ENCODE results near the gene MYLK. TPM values are rescaled to one million over a fixed set of nuclear protein-coding genes. Genes with fewer than 3 reads are reported as not detected.

Gene MYLK, protein sequence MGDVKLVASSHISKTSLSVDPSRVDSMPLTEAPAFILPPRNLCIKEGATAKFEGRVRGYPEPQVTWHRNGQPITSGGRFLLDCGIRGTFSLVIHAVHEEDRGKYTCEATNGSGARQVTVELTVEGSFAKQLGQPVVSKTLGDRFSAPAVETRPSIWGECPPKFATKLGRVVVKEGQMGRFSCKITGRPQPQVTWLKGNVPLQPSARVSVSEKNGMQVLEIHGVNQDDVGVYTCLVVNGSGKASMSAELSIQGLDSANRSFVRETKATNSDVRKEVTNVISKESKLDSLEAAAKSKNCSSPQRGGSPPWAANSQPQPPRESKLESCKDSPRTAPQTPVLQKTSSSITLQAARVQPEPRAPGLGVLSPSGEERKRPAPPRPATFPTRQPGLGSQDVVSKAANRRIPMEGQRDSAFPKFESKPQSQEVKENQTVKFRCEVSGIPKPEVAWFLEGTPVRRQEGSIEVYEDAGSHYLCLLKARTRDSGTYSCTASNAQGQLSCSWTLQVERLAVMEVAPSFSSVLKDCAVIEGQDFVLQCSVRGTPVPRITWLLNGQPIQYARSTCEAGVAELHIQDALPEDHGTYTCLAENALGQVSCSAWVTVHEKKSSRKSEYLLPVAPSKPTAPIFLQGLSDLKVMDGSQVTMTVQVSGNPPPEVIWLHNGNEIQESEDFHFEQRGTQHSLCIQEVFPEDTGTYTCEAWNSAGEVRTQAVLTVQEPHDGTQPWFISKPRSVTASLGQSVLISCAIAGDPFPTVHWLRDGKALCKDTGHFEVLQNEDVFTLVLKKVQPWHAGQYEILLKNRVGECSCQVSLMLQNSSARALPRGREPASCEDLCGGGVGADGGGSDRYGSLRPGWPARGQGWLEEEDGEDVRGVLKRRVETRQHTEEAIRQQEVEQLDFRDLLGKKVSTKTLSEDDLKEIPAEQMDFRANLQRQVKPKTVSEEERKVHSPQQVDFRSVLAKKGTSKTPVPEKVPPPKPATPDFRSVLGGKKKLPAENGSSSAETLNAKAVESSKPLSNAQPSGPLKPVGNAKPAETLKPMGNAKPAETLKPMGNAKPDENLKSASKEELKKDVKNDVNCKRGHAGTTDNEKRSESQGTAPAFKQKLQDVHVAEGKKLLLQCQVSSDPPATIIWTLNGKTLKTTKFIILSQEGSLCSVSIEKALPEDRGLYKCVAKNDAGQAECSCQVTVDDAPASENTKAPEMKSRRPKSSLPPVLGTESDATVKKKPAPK (N-terminal part only)
- 296 TPM for polyA plus RNA-seq
- long read RNA-seq, donor 1, full-length matches to known transcripts = 43 of 59 reads
- long read RNA-seq, donor 1, partial matches to known transcripts = 16 of 59 reads
- long read RNA-seq, donor 1, other reads (novel, unspliced or antisense) = 0 of 59 reads
- long read RNA-seq, donor 2, full-length matches to known transcripts = 122 of 131 reads
- long read RNA-seq, donor 2, partial matches to known transcripts = 9 of 131 reads
- long read RNA-seq, donor 2, other reads (novel, unspliced or antisense) = 0 of 131 reads
- long read RNA-seq, donor 3 = 0 reads
- long read RNA-seq, donor 4 = 0 reads
- long read RNA-seq, donor 5, full-length matches to known transcripts = 99 of 99 reads
- long read RNA-seq, donor 5, partial matches to known transcripts = 0 of 99 reads
- long read RNA-seq, donor 5, other reads (novel, unspliced or antisense) = 0 of 99 reads
- long read RNA-seq, donor 6, full-length matches to known transcripts = 180 of 205 reads
- long read RNA-seq, donor 6, partial matches to known transcripts = 25 of 205 reads
- long read RNA-seq, donor 6, other reads (novel, unspliced or antisense) = 0 of 205 reads
- long read RNA-seq, donor 7, full-length matches to known transcripts = 144 of 188 reads
- long read RNA-seq, donor 7, partial matches to known transcripts = 44 of 188 reads
- long read RNA-seq, donor 7, other reads (novel, unspliced or antisense) = 0 of 188 reads
- long read RNA-seq, donor 8, full-length matches to known transcripts = 191 of 208 reads
- long read RNA-seq, donor 8, partial matches to known transcripts = 17 of 208 reads
- long read RNA-seq, donor 8, other reads (novel, unspliced or antisense) = 0 of 208 reads
- long read RNA-seq, donor 9, full-length matches to known transcripts = 218 of 248 reads
- long read RNA-seq, donor 9, partial matches to known transcripts = 30 of 248 reads
- long read RNA-seq, donor 9, other reads (novel, unspliced or antisense) = 0 of 248 reads
- long read RNA-seq, donor 10, full-length matches to known transcripts = 156 of 195 reads
- long read RNA-seq, donor 10, partial matches to known transcripts = 39 of 195 reads
- long read RNA-seq, donor 10, other reads (novel, unspliced or antisense) = 0 of 195 reads
- long read RNA-seq, donor 11, full-length matches to known transcripts = 132 of 153 reads
- long read RNA-seq, donor 11, partial matches to known transcripts = 21 of 153 reads
- long read RNA-seq, donor 11, other reads (novel, unspliced or antisense) = 0 of 153 reads

DNA sequence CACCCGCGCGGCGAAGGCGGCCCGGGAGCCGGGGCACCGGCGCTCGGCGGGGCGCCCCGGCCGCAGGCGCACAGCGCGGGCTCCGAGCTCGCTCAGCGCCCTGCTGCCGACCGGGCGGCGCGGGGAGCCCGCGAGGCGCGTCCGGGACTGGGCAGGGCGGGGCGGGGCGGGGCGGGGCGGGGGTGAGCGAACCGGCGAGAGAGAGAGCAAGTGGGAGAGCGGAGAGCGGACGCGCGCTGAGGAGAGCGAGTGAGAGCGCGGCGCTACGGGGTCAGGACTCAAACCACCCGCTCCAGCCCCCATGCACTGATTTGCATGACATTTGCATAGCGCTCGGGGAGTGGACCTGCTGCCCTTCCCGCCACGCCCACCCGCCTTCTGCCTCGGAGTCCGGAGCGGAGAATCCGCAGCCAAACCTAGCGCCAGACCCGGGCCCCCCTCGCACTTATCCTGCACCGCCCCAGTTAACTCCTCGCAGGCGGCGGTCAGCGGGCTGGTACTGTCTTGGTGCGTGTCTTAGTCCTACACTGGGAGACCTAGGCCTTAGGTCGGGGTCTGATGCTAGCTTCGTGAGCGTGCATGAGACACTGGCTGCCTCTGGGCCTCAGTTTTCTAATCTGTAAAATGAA lies at the start of gene MYLK:
TSS of gene MYLK (minus strand) at position 130 of the 629 bp plus-strand sequence. CDS start 90,491 bp downstream, outside the sequence.
- H3K9me3 ChIP-seq (ENCODE audit: control insufficient read depth, low read depth, low read length) = no peaks in the 10 kb centered on the region
- H3K4me3 ChIP-seq (ENCODE audit: low read length) = peak within 1 kb of the TSS; percentile 30
- H3K27ac ChIP-seq (ENCODE audit: low read length) = no peak within 1 kb of the TSS
- H3K27me3 ChIP-seq (ENCODE audit: control insufficient read depth, insufficient read depth, low read length) = peaks cover 44% of the 10 kb centered on the region
- whole genome bisulfite sequencing (ENCODE audit: insufficient coverage, low lambda C conversion rate) = no CpG with 5 or more reads among the region's 70 CpGs
- no peaks in the 10 kb centered on the region for H3K36me3 ChIP-seq (ENCODE audit: control insufficient read depth, insufficient read depth, low read length)
- peaks cover 3% of the 10 kb centered on the region for H3K4me1 ChIP-seq (ENCODE audit: control insufficient read depth, insufficient read depth, low read length)
- peak; percentile 49 to 63 for DNase-seq

DNA sequence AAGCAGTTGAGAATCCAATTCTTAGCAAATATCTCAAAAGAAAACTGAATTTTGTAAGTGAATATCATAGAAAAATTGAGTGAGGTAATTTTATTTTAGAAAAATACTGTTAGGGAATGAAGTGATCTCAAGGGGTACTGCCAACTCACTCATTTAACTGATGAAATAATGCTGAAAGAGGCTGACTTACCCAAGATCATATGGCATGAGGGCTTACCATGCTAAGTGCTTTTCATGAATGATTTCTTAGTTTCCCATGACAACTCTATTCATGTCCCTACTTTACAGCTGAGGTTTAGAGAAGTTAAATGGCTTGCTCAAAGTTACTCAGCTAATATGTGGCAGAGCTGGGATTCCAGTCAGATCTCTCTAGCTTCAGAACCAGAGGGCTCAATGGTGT lies 46.3 kb upstream of the MYLK start:
- Histone ChIP-seq H3K4me3 (ENCODE audit: low read length) (no peak overlapping the region), H3K27me3 (ENCODE audit: control insufficient read depth, insufficient read depth, low read length) (no peaks in the 10 kb centered on the region), H3K9me3 (ENCODE audit: control insufficient read depth, low read depth, low read length) (no peaks in the 10 kb centered on the region), H3K36me3 (ENCODE audit: control insufficient read depth, insufficient read depth, low read length) (peaks cover 18% of the 10 kb centered on the region), H3K4me1 (ENCODE audit: control insufficient read depth, insufficient read depth, low read length) (no peaks in the 10 kb centered on the region), H3K27ac (ENCODE audit: low read length) (no peak overlapping the region)
- DNase-seq = no peak

DNA sequence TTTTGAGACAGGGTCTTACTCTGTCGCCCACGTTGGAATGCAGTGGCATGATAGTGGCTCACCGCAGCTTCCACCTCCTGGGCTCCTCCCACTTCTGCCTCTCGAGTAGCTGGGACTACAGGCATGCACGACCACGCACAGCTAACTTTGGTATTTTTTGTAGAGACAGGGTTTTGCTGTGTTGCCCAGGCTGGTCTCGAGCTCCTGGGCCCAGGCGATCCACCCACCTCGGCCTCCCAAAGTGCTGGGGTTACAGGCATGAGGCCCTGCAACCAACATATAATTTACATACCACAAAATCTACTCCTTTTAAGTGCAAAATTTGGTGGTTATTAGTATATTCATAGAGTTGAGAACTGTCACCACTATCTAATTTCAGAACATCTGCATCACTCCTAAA lies 45.2 kb upstream of the MYLK start:
- Histone ChIP-seq H3K4me3 (ENCODE audit: low read length) (no peak overlapping the region), H3K4me1 (ENCODE audit: control insufficient read depth, insufficient read depth, low read length) (no peaks in the 10 kb centered on the region), H3K27ac (ENCODE audit: low read length) (no peak overlapping the region), H3K9me3 (ENCODE audit: control insufficient read depth, low read depth, low read length) (no peaks in the 10 kb centered on the region), H3K27me3 (ENCODE audit: control insufficient read depth, insufficient read depth, low read length) (no peaks in the 10 kb centered on the region), H3K36me3 (ENCODE audit: control insufficient read depth, insufficient read depth, low read length) (peaks cover 22% of the 10 kb centered on the region)
- DNase-seq = no peak
- 100% methylated on average over 2 of the region's 9 CpGs for WGBS (ENCODE audit: insufficient coverage, low lambda C conversion rate)

DNA sequence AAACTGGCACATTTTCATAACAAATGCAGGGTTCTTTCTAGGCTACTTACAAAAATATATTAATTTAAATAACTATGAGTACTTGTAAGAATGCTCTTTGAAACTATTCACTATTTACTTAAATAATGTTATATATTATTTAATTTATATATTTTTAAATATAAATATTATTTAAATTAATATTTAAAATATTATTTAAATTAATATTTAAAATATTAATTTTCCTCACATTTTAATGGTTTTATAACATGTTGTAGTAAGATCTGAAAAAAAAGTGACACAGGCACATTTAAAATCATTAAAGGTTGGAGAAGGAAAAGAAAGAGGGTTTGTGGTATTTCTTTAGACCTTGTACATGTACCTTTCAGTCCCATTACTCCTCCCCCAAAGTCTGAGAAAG lies 42.3 kb upstream of the MYLK start:
- DNase-seq = no peak
- Histone ChIP-seq H3K4me1 (ENCODE audit: control insufficient read depth, insufficient read depth, low read length) (no peaks in the 10 kb centered on the region), H3K36me3 (ENCODE audit: control insufficient read depth, insufficient read depth, low read length) (peaks cover 16% of the 10 kb centered on the region), H3K27me3 (ENCODE audit: control insufficient read depth, insufficient read depth, low read length) (no peaks in the 10 kb centered on the region), H3K27ac (ENCODE audit: low read length) (no peak overlapping the region), H3K4me3 (ENCODE audit: low read length) (no peak overlapping the region), H3K9me3 (ENCODE audit: control insufficient read depth, low read depth, low read length) (no peaks in the 10 kb centered on the region)

DNA sequence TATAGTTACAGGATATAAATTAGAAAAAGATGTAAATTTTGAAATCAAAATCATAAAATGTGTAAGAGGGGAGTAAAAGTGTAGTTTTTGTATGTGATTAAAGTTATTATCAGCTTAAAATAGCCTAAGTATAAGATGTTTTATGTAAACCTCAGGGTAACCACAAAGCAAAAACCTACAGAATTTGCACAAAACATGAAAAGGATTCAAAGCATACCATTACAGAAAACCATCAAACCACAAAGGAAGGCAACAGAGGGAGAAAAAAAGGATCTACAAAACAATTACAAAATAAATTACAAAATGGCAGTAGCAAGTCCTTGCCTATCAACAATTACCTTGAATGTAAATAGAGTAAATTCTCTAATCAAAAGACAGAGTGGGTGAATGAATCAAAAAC lies 36.7 kb upstream of the MYLK start:
- peaks cover 18% of the 10 kb centered on the region for H3K36me3 ChIP-seq (ENCODE audit: control insufficient read depth, insufficient read depth, low read length)
- DNase-seq = no peak

DNA sequence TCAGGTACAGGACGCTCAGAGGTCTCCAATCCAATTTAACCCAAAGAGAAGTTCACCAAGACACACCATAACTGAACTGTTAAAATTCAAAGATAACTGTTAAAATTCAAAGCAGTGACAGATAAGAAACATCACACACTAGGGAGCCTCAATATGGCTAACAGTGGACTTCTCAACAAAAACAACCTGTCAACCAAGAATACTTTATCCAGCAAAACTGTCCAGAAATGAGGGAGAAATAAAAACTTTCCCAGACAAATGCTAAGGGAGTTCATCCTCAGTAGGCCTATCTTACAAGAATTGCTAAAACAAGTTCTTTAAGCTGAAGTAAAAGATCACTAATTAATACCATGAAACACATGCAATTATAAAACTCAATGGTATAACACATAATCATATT lies 36.3 kb upstream of the MYLK start:
- peaks cover 18% of the 10 kb centered on the region for H3K36me3 ChIP-seq (ENCODE audit: control insufficient read depth, insufficient read depth, low read length)
- no CpG with 5 or more reads among the region's 1 CpG for WGBS (ENCODE audit: insufficient coverage, low lambda C conversion rate)
- no peak for DNase-seq

More for the DNA sequence above, 36.7 kb upstream of the MYLK start:
- H3K27me3 ChIP-seq (ENCODE audit: control insufficient read depth, insufficient read depth, low read length) = no peaks in the 10 kb centered on the region
- peaks cover 17% of the 10 kb centered on the region for H3K9me3 ChIP-seq (ENCODE audit: control insufficient read depth, low read depth, low read length)
- H3K4me3 ChIP-seq (ENCODE audit: low read length) = no peak overlapping the region
- no peak overlapping the region for H3K27ac ChIP-seq (ENCODE audit: low read length)
- H3K4me1 ChIP-seq (ENCODE audit: control insufficient read depth, insufficient read depth, low read length) = no peaks in the 10 kb centered on the region

DNA sequence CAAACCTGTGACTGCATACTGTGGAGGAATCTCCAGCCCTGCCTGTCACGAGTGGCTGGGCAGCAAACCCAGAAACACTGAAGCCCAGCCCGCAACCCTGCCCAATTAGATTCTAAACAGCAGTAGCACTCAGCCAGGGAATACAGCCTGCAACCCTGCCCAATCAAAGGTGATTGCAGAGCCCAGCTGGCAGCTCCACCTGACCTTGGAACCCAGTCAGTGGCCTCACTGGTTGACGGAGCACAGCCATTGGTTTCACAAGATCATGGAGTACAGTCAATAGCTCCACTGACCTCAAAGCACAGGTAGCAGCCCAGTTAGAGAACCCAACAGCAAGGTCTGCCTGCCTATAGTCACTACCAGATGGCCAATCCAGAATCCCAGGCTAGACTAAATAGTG lies 35.2 kb upstream of the MYLK start:
- H3K36me3 ChIP-seq (ENCODE audit: control insufficient read depth, insufficient read depth, low read length) = peaks cover 20% of the 10 kb centered on the region
- no peak overlapping the region for H3K27ac ChIP-seq (ENCODE audit: low read length)
- no CpG with 5 or more reads among the region's 3 CpGs for WGBS (ENCODE audit: insufficient coverage, low lambda C conversion rate)
- H3K4me3 ChIP-seq (ENCODE audit: low read length) = no peak overlapping the region
- no peaks in the 10 kb centered on the region for H3K4me1 ChIP-seq (ENCODE audit: control insufficient read depth, insufficient read depth, low read length)
- DNase-seq = no peak
- peaks cover 17% of the 10 kb centered on the region for H3K9me3 ChIP-seq (ENCODE audit: control insufficient read depth, low read depth, low read length)
- H3K27me3 ChIP-seq (ENCODE audit: control insufficient read depth, insufficient read depth, low read length) = no peaks in the 10 kb centered on the region

More for the DNA sequence above, 36.3 kb upstream of the MYLK start:
- no peak overlapping the region for H3K4me3 ChIP-seq (ENCODE audit: low read length)
- H3K27ac ChIP-seq (ENCODE audit: low read length) = no peak overlapping the region
- H3K4me1 ChIP-seq (ENCODE audit: control insufficient read depth, insufficient read depth, low read length) = no peaks in the 10 kb centered on the region
- H3K9me3 ChIP-seq (ENCODE audit: control insufficient read depth, low read depth, low read length) = peaks cover 17% of the 10 kb centered on the region
- H3K27me3 ChIP-seq (ENCODE audit: control insufficient read depth, insufficient read depth, low read length) = no peaks in the 10 kb centered on the region

DNA sequence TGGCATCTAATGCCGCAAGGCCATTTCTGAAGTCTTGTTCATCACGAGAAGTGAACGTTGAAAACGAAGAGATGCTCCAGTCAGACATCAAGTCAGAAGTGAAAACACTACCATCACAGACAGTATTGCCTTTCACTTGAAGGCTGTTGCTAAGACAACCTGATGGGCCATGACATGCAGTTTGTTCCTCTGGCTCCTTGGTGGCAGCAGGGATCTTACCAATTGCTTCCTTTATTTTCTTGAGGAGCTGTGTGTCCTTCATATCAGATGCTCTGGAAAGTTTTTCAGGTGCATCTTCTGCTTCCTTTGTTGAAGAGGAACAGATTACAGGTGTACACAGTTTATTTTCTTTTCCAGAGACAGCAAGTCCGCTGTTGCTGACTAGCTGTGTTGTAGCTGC lies 30.7 kb upstream of the MYLK start:
- Histone ChIP-seq H3K9me3 (ENCODE audit: control insufficient read depth, low read depth, low read length) (peaks cover 3% of the 10 kb centered on the region), H3K4me1 (ENCODE audit: control insufficient read depth, insufficient read depth, low read length) (no peaks in the 10 kb centered on the region), H3K27me3 (ENCODE audit: control insufficient read depth, insufficient read depth, low read length) (no peaks in the 10 kb centered on the region), H3K4me3 (ENCODE audit: low read length) (no peak overlapping the region), H3K27ac (ENCODE audit: low read length) (no peak overlapping the region), H3K36me3 (ENCODE audit: control insufficient read depth, insufficient read depth, low read length) (peaks cover 18% of the 10 kb centered on the region)
- DNase-seq = no peak
- no CpG with 5 or more reads among the region's 5 CpGs for WGBS (ENCODE audit: insufficient coverage, low lambda C conversion rate)
